ENCODE measurements around the gene SERPINA5. TPM values are rescaled to one million over a fixed set of nuclear protein-coding genes. Genes with fewer than 3 reads are reported as not detected.

Gene SERPINA5
- total and polyA plus RNA-seq, 2 of the 8 experiments (the other 6 are each of a cell fraction or from before 2014, with no cell fraction given) = 1.8 to 1.9 TPM

- Histone ChIP-seq H2AFZ (ENCODE audit: low read length) (no peak overlapping the region), H2BK20ac (ENCODE audit: low read length) (no peak overlapping the region), H3K23me2 (ENCODE audit: low read depth, low read length) (no peaks in the 10 kb centered on the region), H3K79me1 (ENCODE audit: low read depth, low read length) (no peaks in the 10 kb centered on the region), H3K4me1 (replicated peaks in 1 of 4; ENCODE audit: control insufficient read depth in 3 of 4, insufficient read depth in 4 of 4, low read length in 3 of 4) (no peaks in the 10 kb centered on the region; a peak in 1 of 7 replicates), H3K79me2 (ENCODE audit: control insufficient read depth in 1 of 2, insufficient read depth in 2 of 2, low read length in 2 of 2) (no peaks in the 10 kb centered on the region), H3K4ac (replicated peaks; ENCODE audit: insufficient read length, low read depth, low read length) (no peak overlapping the region), H4K5ac (ENCODE audit: insufficient read length, low read depth, low read length) (no peak overlapping the region), H3K9me3 (ENCODE audit: insufficient read depth in 2 of 2, low read depth in 1 of 2, low read length in 1 of 2) (peaks cover 14 to 28% of the 10 kb centered on the region in 2 experiments), H3K36me3 (ENCODE audit: control insufficient read depth in 2 of 4, insufficient read depth in 4 of 4, low read length in 3 of 4) (0 out of 8 replicates have a peak, but pooled peaks cover 0 to 2% (median 0%) of the 10 kb centered on the region in 4 experiments), H3K9ac (replicated peaks in 1 of 4; ENCODE audit: extremely low read depth in 1 of 4, low read depth in 3 of 4, low read length in 3 of 4) (no peak overlapping the region), H4K8ac (ENCODE audit: extremely low read depth, insufficient read depth, low read length) (no peak overlapping the region), H3K23ac (ENCODE audit: insufficient read length) (no peak overlapping the region), H3K4me3 (ENCODE audit: extremely low read depth in 1 of 4, insufficient read depth in 2 of 4, low read depth in 3 of 4, low read length in 4 of 4) (no peak overlapping the region), H2AK5ac (ENCODE audit: low read depth, low read length) (no peak overlapping the region), H2BK15ac (ENCODE audit: low read length) (no peak overlapping the region), H3K14ac (ENCODE audit: insufficient read length) (no peak overlapping the region), H3K4me2 (ENCODE audit: insufficient read depth in 1 of 2, low read depth in 2 of 2, low read length in 2 of 2) (no peak overlapping the region), H2BK120ac (replicated peaks; ENCODE audit: low read depth, low read length) (no peak overlapping the region), H4K91ac (replicated peaks; ENCODE audit: insufficient read length, low read length) (no peak overlapping the region), H3K27me3 (replicated peaks in 1 of 4; ENCODE audit: control insufficient read depth in 3 of 4, extremely low read depth in 1 of 4, insufficient read depth in 3 of 4, low read length in 3 of 4) (no peaks in the 10 kb centered on the region), H2BK12ac (ENCODE audit: low read depth, low read length) (no peak overlapping the region), H4K20me1 (replicated peaks in 1 of 2; ENCODE audit: control insufficient read depth in 1 of 2, insufficient read depth in 2 of 2, low read length in 2 of 2) (no peaks in the 10 kb centered on the region), H2BK5ac (ENCODE audit: low read depth, low read length) (no peak overlapping the region), H3K27ac (ENCODE audit: low read depth, low read length) (no peak overlapping the region), H3K56ac (replicated peaks; ENCODE audit: insufficient read length, low read depth, low read length) (no peak overlapping the region), H3K18ac (ENCODE audit: extremely low read depth, low read length) (no peak overlapping the region)
- POLR2A ChIA-PET (ENCODE audit: partially characterized antibody) = interaction anchor here (1.2 kb wide), 1 partner anchor 10 kb away, joined by 3 read pairs; no protein-coding TSS in a partner anchor
- TF ChIP-seq KDM1A (IDR thresholded peaks at IDR 0.05; ENCODE audit: borderline replicate concordance, low read length) (no peak), RNF2 (IDR thresholded peaks at IDR 0.05; ENCODE audit: borderline replicate concordance, low read depth, low read length, missing control alignments, poor library complexity, severe bottlenecking) (no peak), CREB1 (IDR thresholded peaks at IDR 0.05) (no peak), ATF2 (IDR thresholded peaks at IDR 0.05; ENCODE audit: low read length) (no peak), RFX5 (IDR thresholded peaks at IDR 0.05; ENCODE audit: borderline replicate concordance, low read depth, low read length) (no peak), JUND (IDR thresholded peaks at IDR 0.05; ENCODE audit: low read length) (no peak), YY1 (IDR thresholded peaks at IDR 0.05; ENCODE audit: low read depth, low read length) (no peak), SP2 (IDR thresholded peaks at IDR 0.05; ENCODE audit: low read length) (no peak), SRF (IDR thresholded peaks at IDR 0.05; ENCODE audit: low read depth, low read length) (no peak)
- FAIRE-seq (no peak), DNase-seq (ENCODE audit: low read depth in 1 of 2, low spot score in 2 of 2) (no peak)
- CTCF ChIA-PET (ENCODE audit: partially characterized antibody) = interaction anchor here (1.0 to 1.3 kb wide), 2 partner anchors 9 to 66 kb away, joined by 3 read pairs; no protein-coding TSS in a partner anchor
- WGBS, 2 experiments (ENCODE audit: extremely low coverage in 1 of 2, insufficient coverage in 1 of 2, insufficient read length in 1 of 2, insufficient replicate concordance in 2 of 2, low coverage in 1 of 2, low lambda C conversion rate in 2 of 2, missing lambda C conversion rate in 1 of 2) = 94% methylated on average over 7 of the region's 7 CpGs; no CpG with 5 or more reads in 1 of the 2 experiments
Measured at GRCh38 chr14:94614802-94615201, 33.6 kb downstream of the SERPINA5 start.

Data from H1 (cell line).